ENCODE measurements around the gene HAND2.

Gene HAND2

GRCh38 chr4:173519111-173520101 is 10.6 kb downstream of the HAND2 start:
- DNase-seq (ENCODE audit: low read depth): no peak

GRCh38 chr4:173518425-173519102 is 11.5 kb downstream of the HAND2 start:
- DNase-seq (ENCODE audit: low read depth): no peak

GRCh38 chr4:173517781-173518424 is 12.1 kb downstream of the HAND2 start:
- no peak for DNase-seq (ENCODE audit: low read depth)

- no peak for DNase-seq (ENCODE audit: low read depth)
Measured at GRCh38 chr4:173516621-173517524, 13.2 kb downstream of the HAND2 start.

- DNase-seq (ENCODE audit: low read depth): no peak
Measured at GRCh38 chr4:173515458-173515857, 14.6 kb downstream of the HAND2 start.

- no peak for DNase-seq (ENCODE audit: low read depth)
Measured at GRCh38 chr4:173514641-173515217, 15.3 kb downstream of the HAND2 start.

- DNase-seq (ENCODE audit: low read depth): no peak
Measured at GRCh38 chr4:173513651-173514050, 16.4 kb downstream of the HAND2 start.

- no peak for DNase-seq (ENCODE audit: low read depth)
Measured at GRCh38 chr4:173511787-173512361, 18.2 kb downstream of the HAND2 start.

- DNase-seq (ENCODE audit: low read depth): no peak
Measured at GRCh38 chr4:173509036-173510001, 20.7 kb downstream of the HAND2 start.

GRCh38 chr4:173508386-173509035 is 21.5 kb downstream of the HAND2 start:
- DNase-seq (ENCODE audit: low read depth): no peak

GRCh38 chr4:173507471-173508385 is 22.3 kb downstream of the HAND2 start:
- no peak for DNase-seq (ENCODE audit: low read depth)

- no peak for DNase-seq (ENCODE audit: low read depth)
Measured at GRCh38 chr4:173506597-173507211, 23.3 kb downstream of the HAND2 start.

- DNase-seq (ENCODE audit: low read depth): no peak
Measured at GRCh38 chr4:173505924-173506518, 24.0 kb downstream of the HAND2 start.

- no peak for DNase-seq (ENCODE audit: low read depth)
Measured at GRCh38 chr4:173504181-173504503, 25.9 kb downstream of the HAND2 start.

GRCh38 chr4:173503330-173504180 is 26.5 kb downstream of the HAND2 start:
- DNase-seq (ENCODE audit: low read depth): no peak

GRCh38 chr4:173502282-173502681 is 27.7 kb downstream of the HAND2 start:
- no peak for DNase-seq (ENCODE audit: low read depth)
